GM13976 (cell line): ENCODE measurements around the gene XRCC6.
"Not testable (repeated sequence)": the region's sequence is repeated elsewhere in the genome, so short reads cannot be mapped to it uniquely, and the experiment has no call there.

Experiments used
- DNase-seq: peaks from one replicate; pipeline ENCODE4 v3.0.0; 2012; ENCODE audit warnings: low spot score
- CTCF ChIP-seq: IDR thresholded peaks from 2 replicates; pipeline ENCODE4 v1.5.1; 2012; ENCODE audit warnings: borderline replicate concordance, mild to moderate bottlenecking; ENCODE audit not compliant: insufficient read depth; ENCODE audit errors: extremely low read depth, missing control alignments, control extremely low read depth
- in situ Hi-C: fragments of 300-500 bp; cut with MboI; formaldehyde crosslinking; loops from one replicate; pipeline ENCODE4 v1.12.0; 2022; ENCODE audit warnings: low sequenced_read_pairs, mixed read lengths, inconsistent platforms; ENCODE audit not compliant: unreplicated experiment

XRCC6 gene

GRCh38 chr22:41612603-41613306 is 8.3 kb upstream of the XRCC6 start:
- in situ Hi-C loops = no loop called here
- no peak for TF ChIP-seq CTCF
- no peak for DNase-seq

GRCh38 chr22:41613456-41613855 is 7.6 kb upstream of the XRCC6 start:
- DNase-seq = no peak
- TF ChIP-seq CTCF = no peak
- in situ Hi-C loops = no loop called here

GRCh38 chr22:41619979-41620588 is 1.0 kb upstream of the XRCC6 start:
- no peak for TF ChIP-seq CTCF
- no peak for DNase-seq
- in situ Hi-C loops = no loop called here

- TF ChIP-seq CTCF = no peak
- peak; percentile 59 for DNase-seq
- in situ Hi-C loops = no loop called here
Measured at GRCh38 chr22:41620589-41621098, 451 bp upstream of the XRCC6 start, which contains the start of gene DESI1. TSS of gene DESI1 (minus strand) at chr22:41621043. CDS start at chr22:41620839, 204 bp downstream.

- in situ Hi-C loops = no loop called here
- TF ChIP-seq CTCF = no peak
- DNase-seq = no peak
Measured at GRCh38 chr22:41621911-41622179, 750 bp downstream of the XRCC6 start.

GRCh38 chr22:41625577-41625976 is 4.5 kb downstream of the XRCC6 start:
- in situ Hi-C loops = no loop called here
- TF ChIP-seq CTCF = no peak
- DNase-seq = no peak

GRCh38 chr22:41631115-41631514 is 10.0 kb downstream of the XRCC6 start:
- DNase-seq, in situ Hi-C loops: not testable (repeated sequence)

GRCh38 chr22:41631615-41632014 is 10.5 kb downstream of the XRCC6 start:
- in situ Hi-C loops, DNase-seq: not testable (repeated sequence)

- DNase-seq, in situ Hi-C loops: not testable (repeated sequence)
Measured at GRCh38 chr22:41634610-41635009, 13.5 kb downstream of the XRCC6 start.
